Neural cell (in vitro differentiated cells): ENCODE measurements around the gene CLEC4F. TPM values are rescaled to one million over a fixed set of nuclear protein-coding genes. Genes with fewer than 3 reads are reported as not detected.
A peak's percentile ranks its signal among the peaks of the same experiment; 100 is the strongest.

Experiments
- H2AFZ ChIP-seq: fragments of 200-600, 300-800 bp; sonication (generic), shearing (Covaris generic); 2 replicates; pipeline ENCODE4 v1.6.0; 2014; ENCODE audit warnings: low read depth, mild to moderate bottlenecking, antibody characterized with exemption, low read length, moderate library complexity
- H3F3A ChIP-seq: fragments of 200-600 bp; shearing (Covaris generic); 2 replicates; pipeline ENCODE4 v1.6.1; 2016; ENCODE audit warnings: mild to moderate bottlenecking, moderate library complexity, mixed read lengths, antibody characterized with exemption, low read length; ENCODE audit not compliant: insufficient read depth, poor library complexity, severe bottlenecking
- H3K27ac ChIP-seq: fragments of 200-600, 300-800 bp; sonication (generic), shearing (Covaris generic); 2 replicates; pipeline ENCODE4 v1.5.1; 2014; ENCODE audit warnings: mild to moderate bottlenecking, low read length, moderate library complexity
- H3K27me3 ChIP-seq: fragments of 300-800, 200-600 bp; sonication (generic), shearing (Covaris generic); 2 replicates; pipeline ENCODE4 v1.6.0; 2014; ENCODE audit warnings: mild to moderate bottlenecking, low read depth, low read length, moderate library complexity; ENCODE audit not compliant: insufficient read depth
- H3K36me3 ChIP-seq: fragments of 300-800, 200-600 bp; sonication (generic), shearing (Covaris generic); 2 replicates; pipeline ENCODE4 v1.5.1; 2014; ENCODE audit warnings: mild to moderate bottlenecking, antibody characterized with exemption, low read length, moderate library complexity; ENCODE audit not compliant: insufficient read depth
- H3K4me2 ChIP-seq: fragments of 300-800, 200-600 bp; sonication (generic), shearing (Covaris generic); 2 replicates; pipeline ENCODE4 v1.6.0; 2014; ENCODE audit warnings: mild to moderate bottlenecking, low read length
- H3K4me3 ChIP-seq: fragments of 300-800, 200-600 bp; sonication (generic), shearing (Covaris generic); 2 replicates; pipeline ENCODE4 v1.5.1; 2014; ENCODE audit warnings: mild to moderate bottlenecking, low read length, moderate library complexity
- H3K79me2 ChIP-seq: fragments of 200-600 bp; shearing (Covaris generic); replicated peaks from 2 replicates; pipeline ENCODE4 v1.6.0; 2014; ENCODE audit warnings: mild to moderate bottlenecking, low read length, moderate library complexity; ENCODE audit not compliant: insufficient read depth
- H3K9ac ChIP-seq: fragments of 300-800, 200-600 bp; sonication (generic), shearing (Covaris generic); 2 replicates; pipeline ENCODE4 v1.6.1; 2016; ENCODE audit warnings: mild to moderate bottlenecking, low read length, mixed read lengths
- H3K9me2 ChIP-seq: fragments of 200-600 bp; shearing (Covaris generic); 2 replicates; pipeline ENCODE4 v1.6.1; 2016; ENCODE audit warnings: mild to moderate bottlenecking, low read length, mixed read lengths; ENCODE audit not compliant: insufficient read depth
- H3K9me3 ChIP-seq: fragments of 200-600, 300-800 bp; sonication (generic), shearing (Covaris generic); 2 replicates; pipeline ENCODE4 v1.6.1; 2016; ENCODE audit warnings: mild to moderate bottlenecking, mixed run types, low read length, moderate library complexity, mixed read lengths
- H4K20me1 ChIP-seq: fragments of 200-600 bp; shearing (Covaris generic); 2 replicates; pipeline ENCODE4 v1.6.1; 2016; ENCODE audit warnings: mild to moderate bottlenecking, mixed run types; ENCODE audit not compliant: insufficient read depth
- CTCF ChIP-seq: fragments of 450-650 bp; IDR thresholded peaks from 2 replicates; pipeline ENCODE4 v1.5.1; 2014; ENCODE audit warnings: antibody characterized with exemption, mild to moderate bottlenecking, moderate library complexity; ENCODE audit not compliant: poor library complexity, severe bottlenecking
- EP300 ChIP-seq: fragments of 450-650 bp; conservative IDR thresholded peaks from 2 replicates; pipeline ENCODE4 v1.6.1; 2014; ENCODE audit warnings: antibody characterized with exemption, mild to moderate bottlenecking, moderate library complexity; ENCODE audit not compliant: poor library complexity, severe bottlenecking
- EZH2 ChIP-seq: fragments of 200-600, 300-800 bp; shearing (Covaris generic), sonication (generic); IDR thresholded peaks from 2 replicates; pipeline ENCODE4 v1.6.1; 2014; ENCODE audit warnings: antibody characterized with exemption, low read length, borderline replicate concordance, mild to moderate bottlenecking; ENCODE audit not compliant: insufficient read depth, poor library complexity, severe bottlenecking
- MXI1 ChIP-seq: fragments of 450-650 bp; conservative IDR thresholded peaks from 2 replicates; pipeline ENCODE4 v1.6.1; 2014; ENCODE audit warnings: antibody characterized with exemption, mild to moderate bottlenecking; ENCODE audit not compliant: poor library complexity, severe bottlenecking
- POLR2AphosphoS5 ChIP-seq: IDR thresholded peaks from 2 replicates; pipeline ENCODE4 v1.6.1; 2012
- RAD21 ChIP-seq: fragments of 450-650 bp; conservative IDR thresholded peaks from 2 replicates; pipeline ENCODE4 v1.6.1; 2014; ENCODE audit warnings: antibody characterized with exemption, mild to moderate bottlenecking, moderate library complexity
- REST ChIP-seq: IDR thresholded peaks from 2 replicates; pipeline ENCODE4 v1.6.1; 2012; ENCODE audit warnings: borderline replicate concordance
- SMC3 ChIP-seq: fragments of 450-650 bp; conservative IDR thresholded peaks from 2 replicates; pipeline ENCODE4 v1.6.1; 2014; ENCODE audit warnings: antibody characterized with exemption, mild to moderate bottlenecking, moderate library complexity; ENCODE audit not compliant: poor library complexity
- TAF1 ChIP-seq: IDR thresholded peaks from 2 replicates; pipeline ENCODE4 v1.6.1; 2012; ENCODE audit warnings: low read depth
- polyA plus RNA-seq: library from polyadenylated mRNA; depleted of rRNA; stranded (reverse); fragments of >200 nt; gene quantifications from 2 replicates; pipeline ENCODE4 v1.2.3, GENCODE V29; 2014

Gene CLEC4F
- polyA plus RNA-seq, 1 donor from 2014 or later: not detected

- Histone ChIP-seq H3K27me3 (peaks cover 40% of the 10 kb centered on the region), H3K27ac (no peak overlapping the region), H3K9ac (no peak overlapping the region), H3K9me3 (no peaks in the 10 kb centered on the region), H3K4me2 (no peak overlapping the region), H4K20me1 (no peaks in the 10 kb centered on the region), H3K79me2 (no peaks in the 10 kb centered on the region), H3K9me2 (no peaks in the 10 kb centered on the region), H2AFZ (no peak overlapping the region), H3F3A (no peaks in the 10 kb centered on the region), H3K36me3 (no peaks in the 10 kb centered on the region), H3K4me3 (no peak overlapping the region)
- TF ChIP-seq TAF1: no peak
- no peak for TF ChIP-seq REST
- TF ChIP-seq SMC3: peak; percentile 75
- TF ChIP-seq CTCF: peak; percentile 93
- peak; percentile 88 for TF ChIP-seq RAD21
Measured at GRCh38 chr2:70861777-70862625, 41.6 kb upstream of the CLEC4F start.

GRCh38 chr2:70855667-70856066, 35.3 kb upstream of the CLEC4F start:
- Histone ChIP-seq H4K20me1 (no peaks in the 10 kb centered on the region), H2AFZ (no peak overlapping the region), H3K4me2 (no peak overlapping the region), H3K9ac (no peak overlapping the region), H3F3A (no peaks in the 10 kb centered on the region), H3K79me2 (no peaks in the 10 kb centered on the region), H3K9me3 (no peaks in the 10 kb centered on the region), H3K36me3 (no peaks in the 10 kb centered on the region), H3K27me3 (peaks cover 14% of the 10 kb centered on the region), H3K4me3 (no peak overlapping the region), H3K9me2 (no peaks in the 10 kb centered on the region), H3K27ac (no peak overlapping the region)
- TF ChIP-seq RAD21 (no peak), EZH2 (no peak), EP300 (no peak), POLR2AphosphoS5 (no peak), REST (no peak), MXI1 (no peak), TAF1 (no peak), SMC3 (no peak), CTCF (no peak)
